GM18909 (cell line): ENCODE results near the gene PRPF19.

Experiments
- ATAC-seq: cut with Tn5 transposase; IDR thresholded peaks from one replicate; pipeline ENCODE4 v1.9.1; 2021; ENCODE audit warnings: mild to moderate bottlenecking; ENCODE audit not compliant: unreplicated experiment, poor library complexity

Gene PRPF19

DNA sequence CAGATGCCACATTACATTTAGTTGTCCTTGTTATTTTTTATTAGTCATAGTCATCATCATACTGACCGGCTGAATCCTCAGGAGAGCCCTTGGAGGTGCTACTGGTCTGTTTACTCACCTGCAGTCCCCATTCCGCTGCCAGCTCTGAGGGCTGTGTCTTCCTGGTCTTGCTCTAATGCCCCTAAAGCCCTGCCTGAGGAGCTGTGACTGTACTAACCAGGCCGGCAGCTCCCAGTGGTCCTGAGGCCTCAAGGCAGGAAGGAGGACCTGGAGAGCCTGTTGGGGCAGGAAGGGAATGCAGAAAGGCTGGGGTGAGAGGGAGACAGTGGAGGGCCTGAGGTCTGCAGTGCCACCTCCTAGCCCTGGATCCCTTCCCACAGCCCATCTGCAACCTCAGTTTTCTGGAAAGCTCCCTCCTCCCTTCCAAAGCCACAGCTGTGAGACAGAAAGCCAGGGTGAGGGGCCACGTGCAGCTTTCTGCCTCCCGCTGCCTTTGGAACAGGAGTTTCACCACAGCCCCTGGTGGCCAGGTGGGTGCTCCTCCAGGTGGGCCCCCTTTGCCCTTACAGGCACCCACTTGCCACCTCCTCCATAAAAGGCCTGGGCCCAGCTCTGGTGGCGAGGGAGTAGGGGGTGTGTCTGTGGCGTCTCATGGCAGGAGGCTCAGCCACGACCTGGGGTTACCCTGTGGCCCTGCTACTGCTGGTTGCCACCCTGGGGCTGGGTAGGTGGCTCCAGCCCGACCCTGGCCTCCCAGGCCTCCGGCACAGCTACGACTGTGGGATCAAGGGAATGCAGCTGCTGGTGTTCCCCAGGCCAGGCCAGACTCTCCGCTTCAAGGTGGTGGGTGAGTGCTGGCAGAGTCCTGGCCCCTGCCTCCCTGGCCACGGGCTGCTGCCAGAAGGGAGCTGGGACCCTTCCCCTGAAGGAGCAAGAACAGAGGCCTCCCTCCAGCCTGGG is 39.2 kb downstream of the PRPF19 start, which contains the start of gene ZP1:
Gene ZP1, plus strand, starts transcription at position 632 of the 960 bp plus-strand sequence. Its CDS starts 20 bp downstream, at position 652.
- no peak for ATAC-seq

DNA sequence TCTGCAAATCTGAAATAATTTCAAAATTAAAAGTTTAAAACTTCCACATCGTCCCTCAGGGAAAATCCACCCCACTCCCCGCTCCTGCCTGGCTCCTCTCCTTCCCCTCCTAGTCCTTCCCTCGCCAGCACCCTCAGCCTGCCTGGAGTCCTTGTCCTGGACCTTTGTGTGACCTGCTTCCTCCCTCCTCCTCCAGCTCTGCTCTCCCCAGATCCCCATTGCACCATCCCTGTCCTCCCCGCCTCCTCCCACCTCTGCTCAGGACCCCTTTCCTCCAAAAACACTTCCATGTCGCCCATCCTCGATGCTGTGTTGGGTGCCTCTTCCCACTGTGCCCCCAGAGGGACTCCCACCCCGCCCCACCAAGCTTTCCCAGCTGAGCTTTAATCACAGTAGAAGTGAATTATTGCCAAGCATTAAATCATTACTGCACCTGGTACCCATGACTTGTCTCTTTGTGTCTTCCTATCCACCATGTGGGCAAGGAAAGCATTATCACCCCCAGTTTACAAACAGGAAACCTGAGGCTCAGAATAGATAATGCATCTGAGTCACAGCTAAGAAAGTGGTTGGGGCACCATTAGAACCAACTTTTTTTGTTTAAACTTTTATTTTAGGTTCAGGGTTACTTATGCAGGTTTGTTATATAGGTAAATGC is 41.4 kb downstream of the PRPF19 start:
- no peak for ATAC-seq

DNA sequence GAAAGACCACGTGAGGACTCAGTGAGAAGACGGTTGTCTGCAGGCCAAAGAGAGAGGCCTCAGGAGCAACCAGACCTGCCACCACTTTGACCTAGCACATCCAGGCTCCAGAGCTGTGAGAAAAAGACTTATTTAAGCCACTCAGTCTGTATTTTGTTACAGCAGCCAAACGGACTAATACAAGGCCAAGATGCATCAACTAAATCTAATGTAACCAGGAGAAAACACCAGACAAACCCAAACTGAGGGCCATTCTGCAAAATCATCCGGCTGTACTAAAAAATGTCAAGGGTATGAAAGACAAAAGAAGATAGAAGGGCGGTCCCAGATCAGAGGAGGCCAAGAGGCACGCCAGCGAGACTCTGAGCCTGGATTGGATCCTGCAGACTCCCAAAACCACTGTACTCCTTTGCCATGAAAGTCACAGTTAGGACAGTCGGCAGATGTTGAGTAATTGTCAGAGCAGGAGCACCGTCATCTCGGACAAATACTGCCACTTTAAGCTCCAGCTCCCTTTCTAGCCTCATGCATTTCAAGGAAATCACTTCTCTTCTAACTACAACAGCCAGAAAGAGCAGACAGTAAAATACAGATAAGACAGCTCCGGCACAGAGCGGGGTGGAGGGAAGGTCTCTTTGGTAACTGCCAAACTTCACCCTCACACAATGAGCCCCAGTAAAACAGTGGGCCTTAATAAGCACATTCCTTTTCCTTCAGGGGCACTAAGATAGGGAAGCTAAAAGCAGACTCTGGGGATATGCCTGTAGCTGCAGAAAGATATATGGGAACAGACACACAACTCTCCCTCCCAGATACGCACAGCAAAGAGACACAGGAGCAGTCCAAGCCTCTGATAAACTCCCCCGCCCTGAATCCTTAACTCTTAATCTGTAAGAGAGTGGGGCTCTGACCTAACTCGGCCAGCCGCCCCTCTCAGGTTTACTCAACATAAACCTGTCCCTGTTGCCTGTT is 42.5 kb downstream of the PRPF19 start:
- ATAC-seq = no peak

DNA sequence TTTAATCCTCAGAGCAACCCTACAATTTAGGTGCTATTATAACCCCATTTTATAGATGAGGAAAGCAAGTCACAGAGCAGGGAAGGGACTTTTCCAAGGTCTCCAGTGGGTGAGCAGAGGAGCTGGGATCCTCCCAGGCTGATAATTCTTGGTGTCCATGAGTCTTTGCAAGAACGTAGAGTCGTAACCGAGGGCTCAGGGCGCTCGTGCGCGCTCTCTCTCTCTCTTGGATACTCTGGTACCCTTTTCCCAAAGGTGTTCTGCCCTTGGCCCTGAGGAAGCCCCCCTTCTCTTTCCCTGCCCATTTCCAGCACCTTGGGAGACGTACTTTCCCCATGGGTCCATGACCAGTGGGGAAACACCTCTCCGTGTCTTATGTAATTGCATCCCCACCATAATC is 44.2 kb downstream of the PRPF19 start:
- no peak for ATAC-seq

DNA sequence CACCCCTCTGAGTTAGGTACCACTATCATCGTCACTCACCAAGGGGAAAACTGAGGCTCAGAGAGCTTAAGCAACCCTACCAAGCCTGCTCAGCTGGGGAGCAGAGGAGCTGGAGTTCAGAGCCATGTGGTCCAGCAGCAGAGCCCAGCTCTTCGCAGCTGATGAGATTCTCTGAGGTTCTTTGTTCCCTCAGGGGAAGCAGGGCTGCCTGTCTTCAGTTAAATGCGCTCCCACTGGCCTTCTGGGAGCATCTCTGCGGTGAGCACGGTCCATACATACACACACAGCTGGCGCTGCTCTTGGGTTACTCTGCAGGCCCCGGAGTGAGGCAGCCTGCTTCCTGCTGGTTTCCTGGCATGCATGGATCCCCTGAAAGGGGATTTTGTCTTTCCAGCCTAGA is 45.4 kb downstream of the PRPF19 start:
- ATAC-seq = no peak

DNA sequence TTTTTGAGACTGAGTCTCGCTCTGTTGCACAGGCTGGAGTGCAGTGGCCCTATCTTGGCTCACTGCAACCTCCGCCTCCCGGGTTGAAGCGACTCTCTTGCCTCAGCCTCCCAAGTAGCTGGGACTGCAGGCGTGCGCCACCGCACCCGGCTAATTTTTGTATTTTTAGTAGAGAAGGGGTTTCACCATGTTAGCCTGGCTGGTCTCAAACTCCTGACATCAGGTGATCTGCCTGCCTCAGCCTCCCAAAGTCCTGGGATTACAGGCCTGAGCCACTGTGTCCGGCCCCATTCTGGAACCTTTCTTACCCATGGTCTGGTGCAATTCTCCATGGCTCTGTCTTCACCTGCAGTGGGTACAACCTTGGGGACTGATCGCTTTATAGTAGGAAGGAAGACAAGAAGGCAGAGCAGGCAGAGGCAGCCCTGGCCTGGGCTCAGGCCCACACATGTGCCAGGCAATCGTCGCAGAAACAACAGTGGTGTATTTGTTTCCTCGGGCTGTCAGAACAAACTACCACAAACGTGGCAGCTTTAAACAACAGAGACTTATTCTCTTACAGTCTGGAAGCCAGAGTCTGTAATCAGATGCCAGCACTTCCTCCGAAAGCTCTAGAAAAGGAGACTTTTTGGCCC is 46.7 kb downstream of the PRPF19 start:
- ATAC-seq = no peak

DNA sequence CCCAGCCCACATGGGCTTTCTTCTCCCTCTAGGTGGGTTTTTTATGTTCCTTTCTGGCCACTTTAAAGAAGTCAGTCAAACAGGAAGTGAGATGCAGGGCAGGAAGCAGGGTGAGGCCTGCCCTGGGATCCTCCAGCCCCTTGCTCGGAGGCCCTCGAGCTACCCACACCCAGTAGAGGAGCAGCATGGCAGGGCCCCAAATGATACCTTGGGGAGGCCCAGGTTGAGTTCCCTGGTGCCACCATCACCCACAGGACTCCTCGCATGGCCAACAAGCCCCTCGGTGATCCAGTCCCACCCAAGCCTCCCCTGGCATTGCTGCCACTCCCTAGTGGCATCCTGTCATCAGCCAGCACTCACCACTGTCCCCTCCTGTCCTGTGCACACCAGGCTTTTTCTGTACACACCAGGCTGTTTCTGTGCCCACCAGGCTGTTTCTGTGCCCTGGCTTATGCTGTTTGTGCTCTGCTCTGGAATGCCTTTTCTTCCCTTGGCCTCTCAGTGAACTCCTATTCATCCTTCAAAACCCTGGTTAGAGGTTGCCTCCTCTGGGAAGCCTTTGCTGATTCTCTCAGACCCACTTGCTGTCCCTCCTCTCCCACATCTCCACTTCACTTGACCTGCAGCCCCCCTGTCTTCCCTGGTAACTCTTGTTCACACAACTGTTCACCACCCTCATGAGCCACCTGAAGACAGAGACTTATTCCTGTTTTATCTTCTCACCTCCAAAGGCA is 47.5 kb downstream of the PRPF19 start:
- ATAC-seq = no peak

DNA sequence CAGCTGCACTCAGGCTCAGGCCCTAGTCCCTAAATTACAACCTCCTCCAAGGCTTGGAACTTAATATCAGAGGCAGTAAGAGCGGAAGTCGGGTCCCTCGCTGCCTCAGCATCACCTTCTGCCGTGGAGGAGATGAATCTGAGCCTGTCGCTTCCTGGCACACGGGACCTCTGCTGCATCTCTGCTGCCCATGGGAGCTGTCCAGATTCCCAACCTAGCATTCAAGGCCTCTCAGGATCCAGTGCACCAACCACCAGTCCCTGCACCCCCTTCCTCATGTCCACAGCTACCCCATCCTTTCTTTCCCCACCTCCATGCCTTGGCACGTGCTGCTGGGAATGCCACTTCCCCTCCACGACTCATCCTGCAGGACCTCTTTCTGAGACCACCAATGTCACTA is 48.1 kb downstream of the PRPF19 start:
- no peak for ATAC-seq

DNA sequence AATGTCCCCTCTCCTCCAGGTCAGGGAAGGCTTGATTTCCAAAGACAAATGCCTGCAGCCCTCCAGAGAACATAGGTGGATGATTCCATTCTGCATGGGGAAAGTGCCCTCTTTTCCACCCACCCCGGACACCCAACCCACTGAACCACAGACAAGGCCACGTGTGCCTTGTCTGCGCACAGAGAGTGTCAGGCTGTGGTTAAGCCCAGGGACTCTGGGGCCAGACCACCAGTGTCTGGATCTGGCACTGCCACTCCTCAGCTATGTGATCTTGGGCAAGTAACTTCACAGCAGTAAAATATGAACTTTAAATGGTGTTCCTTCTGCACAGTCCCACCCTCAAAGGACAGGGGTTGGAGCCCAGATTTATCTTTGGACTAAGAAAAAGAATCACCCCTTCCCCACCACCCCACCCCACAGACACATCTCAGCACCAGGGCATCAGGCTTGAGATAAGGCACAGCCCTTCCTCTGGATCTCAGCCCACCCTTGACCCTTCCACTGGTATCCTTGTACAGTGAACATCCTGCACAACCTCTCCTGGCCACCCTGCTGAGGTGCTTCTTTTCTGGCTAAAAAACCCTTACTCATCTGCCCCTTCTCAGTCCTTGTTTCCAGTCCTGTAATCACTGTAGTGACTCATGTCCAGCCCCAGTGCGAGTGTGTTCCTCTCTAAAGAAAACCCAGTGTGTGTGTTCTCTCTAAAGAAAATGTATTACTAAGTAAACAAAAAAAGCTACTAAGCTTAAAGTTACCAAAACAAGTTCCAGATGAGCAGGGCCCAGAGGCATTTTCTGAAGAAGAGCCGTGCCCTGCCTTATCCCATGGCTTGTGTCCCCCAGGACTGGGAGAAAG is 48.8 kb downstream of the PRPF19 start:
- no peak for ATAC-seq

DNA sequence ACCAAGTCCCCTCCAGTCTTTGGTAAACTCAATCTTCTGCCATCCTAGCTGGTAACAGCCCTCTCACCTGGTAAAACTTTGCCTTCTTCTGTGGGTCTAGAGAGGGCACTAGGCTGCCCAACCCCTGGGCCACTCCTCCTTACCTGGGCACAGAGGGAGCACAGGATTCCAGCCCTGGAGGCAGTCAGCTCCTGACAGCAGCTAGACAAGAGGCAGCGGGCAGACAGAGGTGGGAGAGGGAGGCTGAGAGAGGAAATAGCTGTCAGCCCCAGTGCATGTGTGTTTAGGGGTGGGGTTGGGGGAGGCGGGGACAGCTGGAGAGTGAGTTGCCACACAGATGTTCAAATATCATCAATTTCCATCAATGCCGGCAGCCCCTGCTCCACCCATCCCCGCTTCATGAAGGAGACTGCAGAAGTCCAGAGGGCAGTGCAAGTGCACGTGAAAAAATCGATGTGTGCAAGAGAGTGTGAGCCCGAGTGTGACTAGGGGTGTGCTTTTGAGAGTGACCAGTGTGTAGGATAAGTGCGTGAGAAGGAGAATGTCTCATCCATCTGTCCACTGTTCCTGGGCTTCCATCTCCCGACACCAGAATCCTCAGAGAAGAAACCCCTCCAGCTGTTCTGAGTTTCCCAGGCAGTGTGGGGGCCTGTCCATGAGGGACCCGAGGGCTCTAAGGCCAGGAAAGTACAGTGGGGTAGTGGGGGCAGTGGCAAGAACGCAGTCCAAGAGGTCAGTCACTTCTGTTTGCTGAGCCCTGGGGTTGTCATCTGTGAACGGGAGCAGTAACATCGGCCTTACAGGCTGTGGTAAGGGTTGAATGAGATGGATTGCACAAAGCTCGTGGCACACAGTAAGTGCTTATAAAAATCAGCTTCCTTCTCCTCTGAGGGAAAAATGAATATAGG is 50.4 kb downstream of the PRPF19 start, which contains the start of gene PTGDR2:
Gene PTGDR2, minus strand, starts transcription at position 225 of the 908 bp plus-strand sequence. CDS start 2,228 bp downstream, outside the sequence.
- no peak for ATAC-seq

DNA sequence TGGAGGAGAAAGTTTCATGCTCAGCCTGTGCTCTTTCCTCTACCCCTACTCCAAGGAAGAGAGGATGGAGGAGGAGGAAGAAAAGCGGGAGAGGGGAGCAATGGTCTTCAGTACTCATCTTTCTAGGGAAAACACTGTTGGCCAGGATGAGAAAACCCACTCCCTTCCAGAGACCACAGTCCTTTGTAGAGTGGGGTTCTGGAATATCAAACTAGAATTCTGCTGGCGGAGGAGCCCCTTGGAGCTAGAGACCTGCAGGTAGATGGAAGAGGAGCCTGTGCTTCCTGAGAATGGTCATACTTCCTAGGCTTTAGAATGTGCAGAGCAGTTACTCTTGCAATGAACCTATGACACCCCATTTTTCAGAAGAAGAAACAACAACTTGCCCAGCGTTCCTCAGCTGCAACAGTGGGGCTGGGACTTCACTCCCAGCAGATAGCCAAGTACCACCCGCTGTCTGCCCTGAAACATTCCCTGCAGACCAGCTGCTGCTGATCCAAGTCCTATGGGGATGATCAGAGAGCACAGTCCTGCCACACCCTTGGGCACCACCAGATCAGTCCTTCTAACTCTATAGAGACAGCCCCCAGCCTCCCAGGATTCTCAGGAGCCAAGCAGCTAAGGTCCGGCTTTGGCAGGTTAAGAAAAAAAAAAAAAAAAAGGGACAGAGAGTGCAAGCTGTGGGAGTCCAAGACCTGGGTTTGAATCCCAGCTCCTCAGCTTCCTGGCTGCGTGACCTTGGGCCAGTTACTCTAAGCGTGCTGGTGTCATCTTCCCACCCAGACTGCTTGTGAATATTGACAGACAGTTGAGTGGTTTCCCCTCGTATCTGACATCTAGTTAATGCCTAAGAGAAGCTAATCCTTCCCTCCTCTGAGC is 51.3 kb downstream of the PRPF19 start:
- no peak for ATAC-seq

DNA sequence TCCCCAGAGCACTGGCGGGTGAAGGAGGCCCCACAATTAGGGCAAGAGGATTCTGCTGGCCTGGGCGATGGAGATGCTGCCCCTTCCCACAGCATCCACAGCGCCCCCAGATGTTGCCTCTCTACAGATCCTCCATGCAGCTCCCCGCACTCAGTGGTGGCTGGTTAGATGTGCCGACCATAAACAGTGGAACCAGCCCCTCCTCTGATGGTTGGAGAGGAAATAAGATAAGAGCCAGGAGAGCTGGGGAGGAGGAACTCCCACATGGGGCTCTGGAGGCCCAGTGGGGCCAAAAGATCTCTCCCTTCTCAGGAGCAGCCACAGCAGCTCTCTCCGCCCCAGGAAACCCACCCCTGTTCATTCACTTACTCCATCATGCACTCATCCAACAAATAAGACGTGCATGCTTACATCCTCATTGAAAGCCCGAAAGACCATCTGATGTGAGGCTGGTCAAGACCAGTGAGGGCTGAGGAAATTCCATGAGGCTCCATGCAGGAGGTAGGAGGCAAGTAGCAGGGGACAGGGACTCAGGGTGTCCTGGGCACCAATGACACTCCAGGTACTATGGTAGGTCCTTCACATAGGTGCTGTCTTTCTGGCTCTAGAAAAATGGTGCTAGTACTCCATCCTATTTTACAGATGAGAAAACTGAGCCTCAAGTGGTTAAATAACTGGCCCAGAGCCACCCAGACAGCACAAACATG is 52.1 kb downstream of the PRPF19 start:
- no peak for ATAC-seq

DNA sequence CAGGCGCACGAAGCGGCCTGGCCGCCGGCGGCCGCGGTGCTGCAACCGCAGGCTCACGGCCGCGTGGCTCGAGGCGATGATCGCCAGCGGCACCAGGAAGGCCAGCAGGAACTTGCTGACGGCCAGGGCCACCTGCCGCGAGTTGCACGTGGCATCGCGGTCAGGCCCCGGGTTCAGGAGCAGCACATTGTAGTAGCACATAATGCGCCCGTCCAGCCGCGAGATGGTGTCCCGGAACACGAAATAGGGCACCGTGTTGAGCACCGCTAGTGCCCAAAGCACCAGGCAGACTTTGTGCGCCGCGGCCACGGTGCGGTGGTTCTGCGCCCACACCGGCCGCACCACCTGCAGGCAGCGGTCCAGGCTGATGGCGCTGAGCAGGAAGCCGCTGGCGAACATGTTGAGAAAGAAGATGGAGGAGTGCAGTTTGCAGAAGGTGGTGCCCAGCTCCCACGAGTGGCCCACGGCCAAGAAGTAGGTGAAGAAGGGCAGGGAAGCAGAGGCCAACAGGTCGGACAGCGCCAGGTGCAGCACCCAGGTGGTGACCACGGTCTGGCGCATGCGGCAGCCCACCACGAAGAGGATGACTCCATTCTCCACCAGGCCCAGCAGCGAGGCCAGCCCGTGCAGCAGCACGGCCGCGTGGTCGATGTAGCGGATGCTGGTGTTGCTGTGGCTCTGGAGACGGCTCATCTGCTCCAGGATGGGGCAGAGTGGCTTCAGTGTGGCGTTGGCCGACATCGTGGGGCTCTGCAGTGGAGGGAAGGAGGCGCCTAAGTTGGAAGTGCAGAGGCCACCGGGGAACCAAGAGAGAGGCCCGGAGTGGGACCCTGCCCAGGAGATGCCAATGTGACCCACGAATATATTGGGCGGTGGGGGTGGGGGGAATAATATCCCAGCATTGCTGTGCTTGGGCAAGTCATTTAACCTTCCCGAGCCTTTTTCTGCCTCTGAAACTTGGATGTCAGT is 53.1 kb downstream of the PRPF19 start:
- no peak for ATAC-seq

DNA sequence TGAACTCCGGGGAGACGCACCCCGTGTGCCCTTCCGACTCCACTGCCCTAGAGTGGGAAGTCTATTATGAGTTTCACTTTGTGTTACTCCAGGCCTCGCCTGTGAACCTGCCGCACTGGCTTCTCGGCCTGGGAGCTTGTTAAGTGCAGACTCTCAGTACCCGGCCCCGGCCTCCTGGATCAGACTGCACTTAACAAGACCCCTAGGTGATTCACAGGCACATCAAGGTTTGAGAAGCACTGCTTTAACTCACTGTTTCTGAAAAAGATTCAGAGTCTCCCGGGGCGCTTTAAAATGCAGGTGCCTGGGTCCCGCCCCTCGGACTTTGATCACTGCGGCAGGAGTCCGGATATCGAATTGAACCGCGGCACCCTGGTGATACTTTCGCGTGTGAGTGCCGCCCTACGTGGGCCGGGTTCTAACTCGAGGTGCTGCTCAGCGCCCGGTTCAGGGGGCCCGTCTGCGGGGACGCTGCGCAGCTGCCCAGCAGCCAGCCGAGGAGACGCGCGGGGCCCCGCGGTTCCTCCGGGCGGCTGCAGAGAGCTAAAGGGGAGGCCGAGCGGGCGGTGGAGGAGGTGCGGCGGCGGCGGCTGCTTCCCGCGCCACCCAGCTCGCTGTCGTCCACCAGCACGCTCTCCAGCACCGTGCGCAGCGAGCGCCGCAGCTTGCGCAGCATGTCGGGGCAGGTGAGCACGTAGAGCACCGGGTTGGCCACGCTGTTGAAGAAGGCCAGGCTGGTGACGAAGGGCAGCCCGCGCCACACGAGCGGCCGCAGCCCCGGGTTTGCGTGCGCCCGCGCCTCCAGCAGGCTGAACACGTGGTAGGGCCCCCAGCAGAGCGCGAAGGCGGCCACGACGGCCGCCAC is 54.0 kb downstream of the PRPF19 start:
- ATAC-seq = no peak
